ENCODE measurements around the gene SPON1.

SPON1 gene

DNA sequence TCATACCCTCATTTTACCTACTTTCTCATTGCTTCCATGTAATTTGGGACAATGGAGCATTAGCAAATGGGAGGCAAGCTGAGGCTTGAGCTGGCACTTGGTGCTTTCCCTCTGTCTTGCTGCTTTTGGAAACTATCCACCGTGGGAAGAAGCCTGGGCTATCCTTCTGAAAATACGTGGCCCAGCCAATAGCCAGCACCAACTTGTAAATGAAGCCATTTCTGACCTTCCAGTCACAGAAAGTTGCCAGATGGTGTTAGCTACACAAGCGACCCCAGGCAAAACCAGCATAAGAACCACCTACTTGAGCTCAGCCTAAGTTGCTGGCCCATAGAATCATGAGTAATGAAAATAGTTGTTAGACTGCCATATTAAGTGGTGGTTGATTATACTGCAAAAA is 18.5 kb upstream of the SPON1 start:
- DNase-seq (ENCODE audit: low read depth) = no peak
- no peak for TF ChIP-seq CTCF (conservative IDR thresholded peaks at IDR 0.05; ENCODE audit: low read depth, low read length)
- no peak overlapping the region for H3K4me3 ChIP-seq (ENCODE audit: low read depth, low read length)

GRCh38 chr11:13944911-13945425 is 17.6 kb upstream of the SPON1 start:
- no peak overlapping the region for H3K4me3 ChIP-seq (ENCODE audit: low read depth, low read length)
- TF ChIP-seq CTCF (conservative IDR thresholded peaks at IDR 0.05; ENCODE audit: low read depth, low read length) = no peak
- no peak for DNase-seq (ENCODE audit: low read depth)

- no peak for DNase-seq (ENCODE audit: low read depth)
Observed at GRCh38 chr11:13947379-13947778, 15.1 kb upstream of the SPON1 start.

DNA sequence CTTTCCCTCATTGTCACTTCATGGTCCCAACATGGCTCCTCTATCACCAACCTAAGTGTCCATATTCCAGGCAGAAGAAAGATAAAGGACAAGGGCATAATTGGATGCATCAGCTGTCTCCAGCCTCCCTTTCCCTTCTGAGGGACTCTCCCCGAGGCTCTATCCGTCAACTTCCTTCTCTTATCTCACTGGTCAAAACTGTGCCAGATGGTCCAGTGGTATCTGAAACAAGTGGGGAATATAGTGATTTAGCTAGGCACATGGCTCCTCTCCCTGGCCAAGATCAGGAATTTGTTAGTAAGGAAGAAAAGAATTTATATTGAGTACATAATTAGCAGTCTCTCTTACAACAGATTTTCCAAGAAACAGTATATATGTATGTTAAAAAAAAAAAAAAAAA is 12.6 kb upstream of the SPON1 start:
- H3K4me3 ChIP-seq (ENCODE audit: low read depth, low read length) = no peak overlapping the region
- DNase-seq (ENCODE audit: low read depth) = peak; percentile 13
- no peak for TF ChIP-seq CTCF (conservative IDR thresholded peaks at IDR 0.05; ENCODE audit: low read depth, low read length)

More at GRCh38 chr11:13947379-13947778, 15.1 kb upstream of the SPON1 start:
- no peak overlapping the region for H3K4me3 ChIP-seq (ENCODE audit: low read depth, low read length)
- no peak for TF ChIP-seq CTCF (conservative IDR thresholded peaks at IDR 0.05; ENCODE audit: low read depth, low read length)

GRCh38 chr11:13952221-13952620 is 10.3 kb upstream of the SPON1 start:
- no peak overlapping the region for H3K4me3 ChIP-seq (ENCODE audit: low read depth, low read length)
- no peak for DNase-seq (ENCODE audit: low read depth)
- TF ChIP-seq CTCF (conservative IDR thresholded peaks at IDR 0.05; ENCODE audit: low read depth, low read length) = no peak

- DNase-seq (ENCODE audit: low read depth) = no peak
- no peak overlapping the region for H3K4me3 ChIP-seq (ENCODE audit: low read depth, low read length)
- TF ChIP-seq CTCF (conservative IDR thresholded peaks at IDR 0.05; ENCODE audit: low read depth, low read length) = no peak
Observed at GRCh38 chr11:13952668-13953067, 9.9 kb upstream of the SPON1 start.

- no peak for TF ChIP-seq CTCF (conservative IDR thresholded peaks at IDR 0.05; ENCODE audit: low read depth, low read length)
- DNase-seq (ENCODE audit: low read depth) = no peak
- no peak overlapping the region for H3K4me3 ChIP-seq (ENCODE audit: low read depth, low read length)
Observed at GRCh38 chr11:13954591-13954990, 7.9 kb upstream of the SPON1 start.

All from choroid plexus epithelial cell (primary cell).